IMR-90 (cell line): ENCODE measurements around the gene ZIC3.

Experiments
- CTCF ChIP-seq: conservative IDR thresholded peaks from 2 replicates; pipeline ENCODE4 v1.5.1; 2012; ENCODE audit warnings: mild to moderate bottlenecking, low read depth, low read length, improper control_type of control experiment
- FOS ChIP-seq: fragments of 150-350 bp; IDR thresholded peaks from 2 replicates; pipeline ENCODE4 v1.6.1; 2016; ENCODE audit warnings: low read depth, low read length

- TF ChIP-seq CTCF (no peak), FOS (no peak)
Measured at GRCh38 chrX:137519459-137519858, 46.5 kb upstream of the ZIC3 start.
